Karpas-422 (cell line): ENCODE results near the gene TBL1X. TPM values are rescaled to one million over a fixed set of nuclear protein-coding genes. Genes with fewer than 3 reads are reported as not detected.
A peak's percentile ranks its signal among the peaks of the same experiment; 100 is the strongest.

Source experiments
- DNase-seq: peaks from one replicate; pipeline ENCODE4 v3.0.0-alpha.2; 2015
- H2AFZ ChIP-seq: fragments of 200-600 bp; sonication (generic); 2 replicates; pipeline ENCODE4 v1.6.1; 2014; ENCODE audit warnings: antibody characterized with exemption, low read length, mixed read lengths
- H3K27ac ChIP-seq: fragments of 200-600 bp; sonication (generic); 2 replicates; pipeline ENCODE4 v1.5.1; 2014; ENCODE audit warnings: mild to moderate bottlenecking, low read length, moderate library complexity
- H3K27me3 ChIP-seq: fragments of 200-600 bp; sonication (generic); 2 replicates; pipeline ENCODE4 v1.6.1; 2014; ENCODE audit warnings: low read length, mixed read lengths
- H3K36me3 ChIP-seq: fragments of 200-600 bp; sonication (generic); 2 replicates; pipeline ENCODE4 v1.6.1; 2014; ENCODE audit warnings: low read length, mixed read lengths; ENCODE audit not compliant: insufficient read depth
- H3K4me1 ChIP-seq: fragments of 200-600 bp; sonication (generic); 2 replicates; pipeline ENCODE4 v1.6.1; 2014; ENCODE audit warnings: mild to moderate bottlenecking, low read length, mixed read lengths
- H3K4me2 ChIP-seq: fragments of 200-600 bp; sonication (generic); 2 replicates; pipeline ENCODE4 v1.6.1; 2014; ENCODE audit warnings: low read length, low read depth, mild to moderate bottlenecking; ENCODE audit not compliant: poor library complexity, severe bottlenecking
- H3K4me3 ChIP-seq: fragments of 200-600 bp; sonication (generic); 2 replicates; pipeline ENCODE4 v1.5.1; 2014; ENCODE audit warnings: mild to moderate bottlenecking, antibody characterized with exemption, low read length, mixed read lengths
- H3K79me2 ChIP-seq: fragments of 200-600 bp; sonication (generic); 2 replicates; pipeline ENCODE4 v1.6.1; 2014; ENCODE audit warnings: mild to moderate bottlenecking, low read length, mixed read lengths
- H3K9ac ChIP-seq: fragments of 200-600 bp; sonication (generic); 2 replicates; pipeline ENCODE4 v1.6.0; 2014; ENCODE audit warnings: low read length
- H3K9me2 ChIP-seq: fragments of 200-600 bp; sonication (generic), shearing (Covaris generic); replicated peaks from 2 replicates; pipeline ENCODE4 v1.6.0; 2014; ENCODE audit warnings: mild to moderate bottlenecking, low read length, moderate library complexity; ENCODE audit not compliant: insufficient read depth
- H3K9me3 ChIP-seq: fragments of 300-700, 200-600 bp; sonication (generic); 2 replicates; pipeline ENCODE4 v1.6.1; 2014; ENCODE audit warnings: low read length, mixed read lengths
- H4K20me1 ChIP-seq: fragments of 200-600 bp; sonication (generic); 2 replicates; pipeline ENCODE4 v1.6.1; 2014; ENCODE audit warnings: mild to moderate bottlenecking, antibody characterized with exemption, low read length, low read depth; ENCODE audit not compliant: insufficient read depth
- total RNA-seq: library from RNA; depleted of rRNA; stranded (reverse); fragments of >200 nt; shearing (Covaris generic); gene quantifications from 2 replicates; pipeline ENCODE4 v1.2.3, GENCODE V29; 2014; ENCODE audit warnings: low replicate concordance; rRNA removed

TBL1X gene
- 9.4 and 11.5 TPM in 2 replicates for total RNA-seq

DNA sequence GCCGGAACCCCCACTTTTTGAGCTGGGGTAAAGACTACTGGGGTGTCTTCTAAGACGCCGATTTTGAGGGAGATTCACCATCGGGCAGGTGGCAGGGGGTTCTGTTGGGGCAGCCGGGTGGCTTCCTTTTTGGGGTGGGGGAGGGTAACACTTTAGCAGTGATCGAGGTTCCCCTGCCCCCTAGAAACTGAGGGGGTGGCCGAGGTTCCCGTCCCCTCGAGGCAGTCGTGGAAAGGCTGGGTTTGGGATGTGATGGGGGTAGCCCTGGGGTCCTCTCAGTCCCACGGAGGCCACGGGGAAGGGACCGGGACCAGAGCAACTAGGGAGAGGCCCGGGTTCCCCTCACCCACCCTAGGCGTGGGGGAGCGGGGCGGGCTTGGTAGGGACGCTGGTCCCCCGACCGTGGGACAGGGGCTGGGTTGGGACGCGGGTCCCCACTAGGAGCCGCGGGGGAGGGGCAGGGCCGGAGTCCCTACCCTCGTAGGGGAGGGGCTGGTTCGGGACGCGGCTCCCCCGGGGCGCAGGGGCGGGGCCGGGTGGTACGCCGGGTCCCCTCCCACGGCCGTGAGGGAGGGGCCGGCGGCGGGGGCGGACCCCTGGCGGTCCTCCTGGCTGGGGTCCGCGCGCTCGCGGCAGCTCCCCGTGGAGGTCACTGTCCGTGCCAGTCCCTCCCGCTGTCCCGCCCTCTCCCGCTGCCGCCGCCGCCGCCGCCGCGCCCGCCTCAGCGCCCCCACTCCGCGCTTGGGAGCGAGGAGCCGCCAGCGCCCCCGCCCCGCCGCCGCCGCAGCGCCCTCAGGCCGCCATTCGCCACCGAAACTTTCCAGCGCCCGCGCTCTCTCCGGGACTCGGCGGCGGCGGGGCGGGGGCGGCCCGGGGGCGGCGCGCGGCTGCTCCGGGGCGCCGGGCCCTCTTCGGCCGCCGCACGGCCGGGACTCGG lies at the start of gene TBL1X:
Gene TBL1X, plus strand, starts transcription at position 624 of the 937 bp plus-strand sequence. CDS start 188,529 bp downstream, outside the sequence.
- DNase-seq = peak; percentile 71
- no peaks in the 10 kb centered on the region for H3K27me3 ChIP-seq
- peak within 1 kb of the TSS; percentile 74 for H3K27ac ChIP-seq
- H4K20me1 ChIP-seq = no peaks in the 10 kb centered on the region
- H3K36me3 ChIP-seq = no peaks in the 10 kb centered on the region
- no peaks in the 10 kb centered on the region for H3K9me2 ChIP-seq
- peaks cover 27% of the 10 kb centered on the region for H3K4me1 ChIP-seq
- no peaks in the 10 kb centered on the region for H3K9me3 ChIP-seq
- H3K79me2 ChIP-seq = no peaks in the 10 kb centered on the region
- peak within 1 kb of the TSS; percentile 67 for H3K4me3 ChIP-seq
- peak within 1 kb of the TSS; percentile 73 for H3K9ac ChIP-seq
- H3K4me2 ChIP-seq = peak within 1 kb of the TSS; percentile 69
- peak within 1 kb of the TSS; percentile 50 for H2AFZ ChIP-seq

DNA sequence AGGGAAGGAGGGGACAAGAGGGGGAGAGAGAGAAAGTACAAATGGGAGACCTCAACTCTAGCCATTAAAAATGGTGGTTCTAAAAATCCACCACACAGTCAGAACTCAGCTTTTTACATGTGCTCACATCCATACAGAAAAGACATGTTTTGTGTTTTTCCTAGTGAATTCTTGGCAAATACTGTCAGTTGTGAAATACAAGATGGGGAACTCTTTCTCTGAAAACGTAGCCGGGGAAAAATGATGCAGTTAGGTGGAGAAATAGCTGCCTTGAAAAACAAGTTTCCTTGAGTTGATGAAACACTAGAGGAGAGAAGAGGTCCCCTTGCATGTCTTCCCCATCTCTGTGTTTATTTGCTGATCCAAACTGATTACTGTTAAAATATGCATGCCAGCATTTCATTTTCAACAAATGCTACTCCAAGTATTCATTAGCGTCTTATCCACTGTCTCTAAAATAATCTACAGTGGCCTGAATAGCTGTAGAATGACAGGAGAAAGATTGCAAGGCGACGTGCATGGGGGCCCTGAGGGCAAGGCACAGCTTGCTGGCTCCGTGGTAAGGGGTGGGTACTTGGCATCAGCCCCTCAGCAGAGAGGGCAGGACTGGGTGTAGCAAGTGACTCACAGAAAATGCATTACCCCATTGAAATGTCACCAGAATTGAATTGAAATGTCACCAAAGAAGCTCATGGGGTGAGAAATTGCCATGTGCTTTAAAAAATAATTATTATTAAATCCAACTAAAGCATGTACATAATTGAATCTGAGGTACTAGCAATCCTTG lies 48.1 kb upstream of the TBL1X start:
- H3K4me2 ChIP-seq = no peak overlapping the region
- no peaks in the 10 kb centered on the region for H3K9me2 ChIP-seq
- no peaks in the 10 kb centered on the region for H4K20me1 ChIP-seq
- H3K27me3 ChIP-seq = no peaks in the 10 kb centered on the region
- H3K27ac ChIP-seq = no peak overlapping the region
- H3K9me3 ChIP-seq = no peaks in the 10 kb centered on the region
- H2AFZ ChIP-seq = no peak overlapping the region
- H3K9ac ChIP-seq = no peak overlapping the region
- DNase-seq = no peak
- no peaks in the 10 kb centered on the region for H3K36me3 ChIP-seq
- no peaks in the 10 kb centered on the region for H3K79me2 ChIP-seq
- no peaks in the 10 kb centered on the region for H3K4me1 ChIP-seq
- H3K4me3 ChIP-seq = no peak overlapping the region

DNA sequence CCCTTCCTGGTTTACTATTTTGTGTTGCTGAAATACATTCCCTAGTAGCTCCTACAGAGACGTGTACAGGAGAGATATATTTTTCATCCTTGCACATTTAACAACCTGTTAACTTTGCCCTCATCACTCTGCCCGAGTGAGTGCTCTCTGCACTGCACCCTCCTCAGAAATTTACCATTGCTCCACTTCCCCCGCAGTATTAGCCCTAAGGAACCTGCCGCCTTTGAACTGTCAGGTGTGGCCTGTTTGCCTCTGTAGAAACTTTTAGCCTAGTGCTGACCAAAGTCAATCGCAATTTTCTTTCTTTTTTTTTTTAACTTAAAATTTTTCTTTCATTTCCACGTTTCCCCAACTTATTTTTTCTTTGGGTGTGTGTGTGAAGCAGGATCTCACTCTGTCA lies 46.6 kb upstream of the TBL1X start:
- Histone ChIP-seq H3K27ac (no peak overlapping the region), H3K9me3 (no peaks in the 10 kb centered on the region), H3K9ac (no peak overlapping the region), H3K9me2 (no peaks in the 10 kb centered on the region), H4K20me1 (no peaks in the 10 kb centered on the region), H3K36me3 (no peaks in the 10 kb centered on the region), H3K4me2 (no peak overlapping the region), H3K4me3 (no peak overlapping the region), H3K4me1 (no peaks in the 10 kb centered on the region), H2AFZ (no peak overlapping the region), H3K27me3 (no peaks in the 10 kb centered on the region), H3K79me2 (no peaks in the 10 kb centered on the region)
- DNase-seq = no peak

DNA sequence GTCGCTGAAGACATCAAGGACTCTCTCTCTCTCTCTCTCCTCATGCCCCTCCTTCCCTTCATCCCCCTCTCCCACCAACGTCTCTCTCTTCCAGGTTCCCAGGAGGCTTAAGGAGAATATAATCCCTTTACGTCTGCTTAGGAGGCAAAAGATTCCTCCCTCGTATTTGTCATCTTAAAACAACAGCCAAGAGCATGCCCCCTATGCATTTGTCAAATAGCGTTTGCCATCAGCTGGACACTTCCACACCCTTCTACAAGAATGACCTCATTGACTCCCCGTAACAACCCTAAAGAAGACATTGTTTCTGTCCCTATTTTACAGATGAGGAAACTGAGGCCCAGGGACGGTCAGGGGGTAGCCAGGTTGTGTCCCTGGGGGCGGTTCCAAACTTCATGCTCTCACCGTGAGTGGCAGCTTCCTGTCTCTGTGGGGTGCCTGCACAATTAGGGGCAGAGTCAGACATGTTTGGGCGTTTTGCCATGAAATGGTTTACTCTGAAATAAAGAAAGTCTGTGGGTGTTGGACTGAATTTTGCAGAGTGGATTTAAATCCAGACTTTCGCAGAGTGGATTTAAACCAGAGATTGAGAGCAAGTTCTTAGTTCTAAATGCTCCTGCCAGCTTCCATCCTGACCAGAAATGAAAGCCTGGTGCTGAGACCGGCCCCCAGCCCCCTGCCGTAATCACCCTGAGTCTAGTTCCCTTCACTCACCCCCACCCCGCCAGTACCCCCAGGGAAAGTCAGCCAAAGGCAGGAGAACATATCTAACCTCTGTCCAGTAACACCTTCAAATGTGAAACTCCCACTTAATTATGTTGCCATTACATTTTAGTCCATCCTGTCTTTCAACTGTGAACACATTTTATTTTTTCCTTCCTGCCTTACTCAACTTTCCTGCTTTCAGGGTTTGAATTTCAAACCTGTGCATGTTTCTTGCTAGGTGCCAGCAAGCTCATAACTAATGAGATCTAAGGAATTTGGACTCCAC lies 44.3 kb upstream of the TBL1X start:
- Histone ChIP-seq H3K9ac (no peak overlapping the region), H3K36me3 (no peaks in the 10 kb centered on the region), H3K27me3 (no peaks in the 10 kb centered on the region), H4K20me1 (no peaks in the 10 kb centered on the region), H3K4me3 (no peak overlapping the region), H3K4me1 (no peaks in the 10 kb centered on the region), H3K79me2 (no peaks in the 10 kb centered on the region), H3K27ac (no peak overlapping the region), H3K9me3 (no peaks in the 10 kb centered on the region), H3K9me2 (no peaks in the 10 kb centered on the region), H3K4me2 (no peak overlapping the region), H2AFZ (no peak overlapping the region)
- DNase-seq = no peak

DNA sequence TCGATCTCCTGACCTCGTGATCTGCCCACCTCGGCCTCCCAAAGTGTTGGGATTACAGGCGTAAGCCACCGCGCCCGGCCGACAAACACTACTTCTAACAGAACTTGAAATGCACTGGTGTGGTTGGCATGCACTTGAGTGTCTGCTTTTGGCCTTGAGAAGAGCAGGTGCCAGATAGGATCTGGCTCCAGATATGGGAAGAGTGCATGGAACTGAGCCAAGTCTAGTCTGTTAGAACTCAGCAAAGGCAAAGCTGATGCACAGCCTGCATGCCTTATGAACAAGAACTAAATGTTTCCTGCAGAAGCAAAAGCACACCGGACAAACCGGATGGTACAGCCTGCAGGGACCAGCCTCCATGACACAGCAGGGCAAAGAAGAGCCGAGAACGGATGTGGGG lies 35.1 kb upstream of the TBL1X start:
- Histone ChIP-seq H3K79me2 (no peaks in the 10 kb centered on the region), H3K27me3 (no peaks in the 10 kb centered on the region), H3K9ac (no peak overlapping the region), H3K4me2 (no peak overlapping the region), H3K4me1 (no peaks in the 10 kb centered on the region), H3K9me3 (no peaks in the 10 kb centered on the region), H2AFZ (no peak overlapping the region), H3K9me2 (no peaks in the 10 kb centered on the region), H4K20me1 (no peaks in the 10 kb centered on the region), H3K27ac (no peak overlapping the region), H3K36me3 (no peaks in the 10 kb centered on the region), H3K4me3 (no peak overlapping the region)
- DNase-seq = no peak

DNA sequence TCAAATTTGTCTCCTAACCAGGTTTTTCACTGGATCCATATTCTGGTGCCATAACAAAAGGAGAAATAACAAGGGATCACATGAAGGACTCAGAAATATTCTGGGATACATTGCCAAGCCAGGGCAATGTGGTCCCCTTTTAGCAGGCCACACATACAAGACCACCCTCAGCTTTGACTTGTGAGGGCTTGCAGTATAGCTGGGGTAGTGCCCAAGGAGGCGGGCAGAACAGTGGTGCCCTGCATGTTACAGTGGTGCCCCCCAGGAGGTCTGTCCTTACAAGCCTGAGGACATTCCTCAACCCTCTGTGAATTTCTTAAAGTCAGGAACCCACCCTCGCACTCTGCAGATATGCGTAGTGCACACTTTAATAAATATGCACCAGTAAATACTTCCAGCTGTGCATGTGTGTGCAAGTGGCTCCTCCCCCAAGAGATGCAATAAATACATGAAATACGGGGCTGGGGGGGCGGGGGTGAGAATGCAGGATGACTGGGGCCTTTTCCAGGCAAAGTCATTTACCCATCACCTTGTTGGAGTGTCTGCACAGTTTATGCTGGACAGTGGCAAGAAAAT lies 34.4 kb upstream of the TBL1X start:
- H3K9ac ChIP-seq = no peak overlapping the region
- H3K27me3 ChIP-seq = no peaks in the 10 kb centered on the region
- no peak overlapping the region for H3K4me3 ChIP-seq
- no peaks in the 10 kb centered on the region for H3K9me3 ChIP-seq
- no peaks in the 10 kb centered on the region for H3K36me3 ChIP-seq
- DNase-seq = no peak
- H3K9me2 ChIP-seq = no peaks in the 10 kb centered on the region
- H3K79me2 ChIP-seq = no peaks in the 10 kb centered on the region
- no peak overlapping the region for H2AFZ ChIP-seq
- no peak overlapping the region for H3K4me2 ChIP-seq
- no peaks in the 10 kb centered on the region for H4K20me1 ChIP-seq
- H3K27ac ChIP-seq = no peak overlapping the region
- H3K4me1 ChIP-seq = no peaks in the 10 kb centered on the region

DNA sequence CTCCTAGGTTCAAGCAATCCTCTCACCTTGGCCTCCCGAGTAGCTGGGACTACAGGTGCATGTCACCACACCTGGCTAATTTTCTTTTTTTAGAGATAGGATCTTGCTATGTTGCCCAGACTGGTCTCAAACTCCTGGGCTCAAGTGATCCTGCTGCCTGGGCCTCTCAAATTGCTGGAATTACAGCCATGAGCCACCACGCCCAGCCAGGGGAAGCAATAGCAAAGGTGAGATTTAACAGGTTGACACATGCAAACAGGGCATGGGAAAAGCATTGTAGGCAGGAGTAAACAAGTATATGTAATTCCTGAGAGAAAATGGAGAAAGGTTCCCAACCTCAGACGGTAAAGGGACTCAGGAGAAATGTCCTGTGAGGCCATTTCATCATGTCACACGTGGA lies 33.6 kb upstream of the TBL1X start:
- Histone ChIP-seq H3K4me2 (no peak overlapping the region), H3K27ac (no peak overlapping the region), H2AFZ (no peak overlapping the region), H3K9me3 (no peaks in the 10 kb centered on the region), H4K20me1 (no peaks in the 10 kb centered on the region), H3K4me3 (no peak overlapping the region), H3K36me3 (no peaks in the 10 kb centered on the region), H3K27me3 (no peaks in the 10 kb centered on the region), H3K4me1 (no peaks in the 10 kb centered on the region), H3K79me2 (no peaks in the 10 kb centered on the region), H3K9ac (no peak overlapping the region), H3K9me2 (no peaks in the 10 kb centered on the region)
- no peak for DNase-seq
